ENCODE results near the gene GRIK5.

DNA sequence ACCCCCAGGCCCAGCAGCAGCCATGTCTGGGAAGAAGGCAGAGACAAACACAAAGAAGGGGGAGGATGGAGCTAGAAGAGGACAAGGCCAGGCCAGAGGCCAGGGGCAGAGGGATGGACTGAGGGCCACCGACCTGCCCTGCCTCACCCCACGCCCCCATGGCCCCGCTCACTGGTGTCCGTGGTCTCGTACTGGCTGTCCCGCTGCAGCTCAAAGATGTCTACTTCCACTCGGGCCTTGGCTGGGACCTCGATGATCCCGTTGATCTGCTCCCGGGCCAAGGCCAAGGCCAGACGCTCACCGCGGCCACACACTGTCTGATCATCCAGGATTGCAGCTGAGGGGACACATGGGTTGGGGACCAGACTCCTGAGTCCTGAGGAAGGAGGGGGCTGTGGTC lies 5.0 kb downstream of the GRIK5 start:
- TF ChIP-seq, protein P1, sequence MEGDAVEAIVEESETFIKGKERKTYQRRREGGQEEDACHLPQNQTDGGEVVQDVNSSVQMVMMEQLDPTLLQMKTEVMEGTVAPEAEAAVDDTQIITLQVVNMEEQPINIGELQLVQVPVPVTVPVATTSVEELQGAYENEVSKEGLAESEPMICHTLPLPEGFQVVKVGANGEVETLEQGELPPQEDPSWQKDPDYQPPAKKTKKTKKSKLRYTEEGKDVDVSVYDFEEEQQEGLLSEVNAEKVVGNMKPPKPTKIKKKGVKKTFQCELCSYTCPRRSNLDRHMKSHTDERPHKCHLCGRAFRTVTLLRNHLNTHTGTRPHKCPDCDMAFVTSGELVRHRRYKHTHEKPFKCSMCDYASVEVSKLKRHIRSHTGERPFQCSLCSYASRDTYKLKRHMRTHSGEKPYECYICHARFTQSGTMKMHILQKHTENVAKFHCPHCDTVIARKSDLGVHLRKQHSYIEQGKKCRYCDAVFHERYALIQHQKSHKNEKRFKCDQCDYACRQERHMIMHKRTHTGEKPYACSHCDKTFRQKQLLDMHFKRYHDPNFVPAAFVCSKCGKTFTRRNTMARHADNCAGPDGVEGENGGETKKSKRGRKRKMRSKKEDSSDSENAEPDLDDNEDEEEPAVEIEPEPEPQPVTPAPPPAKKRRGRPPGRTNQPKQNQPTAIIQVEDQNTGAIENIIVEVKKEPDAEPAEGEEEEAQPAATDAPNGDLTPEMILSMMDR (conservative IDR thresholded peaks at IDR 0.05): no peak
- no peak for TF ChIP-seq ZFX (IDR thresholded peaks at IDR 0.05)
